ENCODE data around the gene COL8A2.

DNA sequence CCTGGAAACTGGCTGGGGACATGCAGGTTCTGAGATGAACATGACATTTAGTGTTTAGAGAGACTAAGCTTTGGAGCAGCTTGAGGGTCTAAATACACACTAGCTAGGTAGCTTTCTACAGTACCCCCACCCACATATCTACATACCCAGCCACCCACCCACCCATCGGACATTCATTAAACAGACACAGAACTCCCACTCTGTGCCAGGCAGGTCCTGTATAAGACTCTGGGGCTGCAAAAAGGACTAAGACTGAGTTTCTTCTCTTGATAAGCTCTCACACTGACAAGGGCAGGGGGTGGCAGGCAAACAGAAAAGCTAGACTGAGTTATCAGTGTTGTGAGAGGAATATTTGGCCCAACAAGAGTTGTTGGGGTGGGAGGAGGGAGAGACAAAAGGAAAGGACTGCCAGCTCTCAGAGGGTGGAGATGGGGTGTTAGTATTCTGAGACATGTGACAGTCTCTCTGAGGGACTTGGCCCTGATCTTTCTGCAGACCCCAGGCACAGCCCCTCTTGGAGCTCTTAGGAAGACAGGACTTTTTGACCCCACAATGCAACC, 37.7 kb upstream of the COL8A2 start:
- no peak for TF ChIP-seq CTCF (IDR thresholded peaks at IDR 0.05)
- no peak for TF ChIP-seq POLR2AphosphoS5 (IDR thresholded peaks at IDR 0.05)
- TF ChIP-seq POLR2A (IDR thresholded peaks at IDR 0.05) = no peak
